Heart left ventricle (tissue), 13 donors: ENCODE data around the gene MLH3.

Experiments
- POLR2A ChIP-seq, 2 donors: fragments of 450-650 bp; IDR thresholded peaks; one replicate each; pipeline ENCODE4 v1.6.1; 2017; ENCODE audit warnings: antibody characterized with exemption in 2 of 2, mild to moderate bottlenecking in 2 of 2, moderate library complexity in 2 of 2
- TF ChIP-seq, protein P1 (sequence below), 12 donors: fragments of 200-600 bp; sonication (generic) in 4 of 12; IDR thresholded peaks; one replicate each; pipeline versions ENCODE4 v1.5.0 to v1.8.0; 2018 to 2022; ENCODE audit warnings: antibody characterized with exemption in 12 of 12, mild to moderate bottlenecking in 5 of 12
- donor health status: ischemic (EF 13 %, LVEDD 7.1; RV severe dilation, severe dysfunction).
- donor health status: DM: no; HTN: yes; CAD: no.
- donor health status: DM: no; HTN: no; CAD: no.
- donor health status: ischemic (EF 25% LVEDD 6.9; RV normal size, moderate dysfunction).
- donor health status: ischemic (EF 25% LVEDD 5.7; RV mildly dilated, moderate dysfunction).
- donor health status: ischemic (EF 35%, LVEDD 5.7; RV mildly dilated, moderate dysfunction).
- donor health status: nonischemic (EF 11% LVEDD 7.7; RV severe dilation, severe dysfunction).
- donor health status: DM: yes; HTN: yes; CAD: no.
- donor health status: PGD.
- donor health status: ischemic (EF 29% LVEDD 5.4; RV normal size, mild dysfunction).
- donor health status: nonischemic (EF 23%, LVEDD 6.1; RV moderate dilation, normal function).

GRCh38 chr14:74968811-74969210, 82.5 kb downstream of the MLH3 start:
- TF ChIP-seq, protein P1, sequence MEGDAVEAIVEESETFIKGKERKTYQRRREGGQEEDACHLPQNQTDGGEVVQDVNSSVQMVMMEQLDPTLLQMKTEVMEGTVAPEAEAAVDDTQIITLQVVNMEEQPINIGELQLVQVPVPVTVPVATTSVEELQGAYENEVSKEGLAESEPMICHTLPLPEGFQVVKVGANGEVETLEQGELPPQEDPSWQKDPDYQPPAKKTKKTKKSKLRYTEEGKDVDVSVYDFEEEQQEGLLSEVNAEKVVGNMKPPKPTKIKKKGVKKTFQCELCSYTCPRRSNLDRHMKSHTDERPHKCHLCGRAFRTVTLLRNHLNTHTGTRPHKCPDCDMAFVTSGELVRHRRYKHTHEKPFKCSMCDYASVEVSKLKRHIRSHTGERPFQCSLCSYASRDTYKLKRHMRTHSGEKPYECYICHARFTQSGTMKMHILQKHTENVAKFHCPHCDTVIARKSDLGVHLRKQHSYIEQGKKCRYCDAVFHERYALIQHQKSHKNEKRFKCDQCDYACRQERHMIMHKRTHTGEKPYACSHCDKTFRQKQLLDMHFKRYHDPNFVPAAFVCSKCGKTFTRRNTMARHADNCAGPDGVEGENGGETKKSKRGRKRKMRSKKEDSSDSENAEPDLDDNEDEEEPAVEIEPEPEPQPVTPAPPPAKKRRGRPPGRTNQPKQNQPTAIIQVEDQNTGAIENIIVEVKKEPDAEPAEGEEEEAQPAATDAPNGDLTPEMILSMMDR (IDR thresholded peaks at IDR 0.05), result no peak
- no peak for TF ChIP-seq POLR2A (IDR thresholded peaks at IDR 0.05)
